HEK293 (cell line): ENCODE results near the gene SCGB1C2.

Experiments used
- ATF2 ChIP-seq: fragments of 450-650 bp; formaldehyde crosslinking; IDR thresholded peaks from 2 replicates; pipeline ENCODE4 v1.5.1; 2016; ENCODE audit warnings: missing biosample characterization, missing genetic modification characterization, low read depth
- CTCF ChIP-seq: fragments of 450-650 bp; formaldehyde crosslinking; IDR thresholded peaks from 2 replicates; pipeline ENCODE4 v1.5.1; 2016; ENCODE audit warnings: missing biosample characterization, missing genetic modification characterization
- HOXA7 ChIP-seq: sonication (generic); formaldehyde crosslinking; IDR thresholded peaks from 2 replicates; pipeline ENCODE4 v1.8.1; 2022; ENCODE audit warnings: missing genetic modification reagents, borderline replicate concordance
- SETDB1 ChIP-seq: IDR thresholded peaks from one replicate; pipeline ENCODE4 v1.6.1; 2017; ENCODE audit warnings: mild to moderate bottlenecking, low read length, moderate library complexity, mixed read lengths; ENCODE audit not compliant: insufficient read length
- ZBTB11 ChIP-seq: fragments of 450-650 bp; formaldehyde crosslinking; conservative IDR thresholded peaks from 2 replicates; pipeline ENCODE4 v1.5.1; 2016; ENCODE audit warnings: low read depth, missing biosample characterization, missing genetic modification characterization
- ZBTB17 ChIP-seq: fragments of 450-650 bp; formaldehyde crosslinking; IDR thresholded peaks from 2 replicates; pipeline ENCODE4 v1.5.1; 2016; ENCODE audit warnings: missing biosample characterization, missing genetic modification characterization
- ZNF23 ChIP-seq: fragments of 450-650 bp; formaldehyde crosslinking; IDR thresholded peaks from 2 replicates; pipeline ENCODE4 v1.5.1; 2016; ENCODE audit warnings: missing biosample characterization, missing genetic modification characterization, borderline replicate concordance
- ZNF274 ChIP-seq, 2 experiments: fragments of 200-500 bp in 1 of 2; fragments of 450-650 bp in 1 of 2; sonication (Bioruptor generic) in 1 of 2; formaldehyde crosslinking in 1 of 2; IDR thresholded peaks; 2 replicates each; pipeline versions ENCODE4 v1.5.1 to v1.6.1; 2014 to 2016; ENCODE audit warnings: borderline replicate concordance in 1 of 2, inconsistent platforms in 1 of 2, low read length in 1 of 2, missing biosample characterization in 1 of 2, missing genetic modification characterization in 1 of 2
- ZNF302 ChIP-seq: fragments of 450-650 bp; formaldehyde crosslinking; IDR thresholded peaks from 2 replicates; pipeline ENCODE4 v1.5.1; 2016; ENCODE audit warnings: missing biosample characterization, missing genetic modification characterization, low read depth
- ZNF366 ChIP-seq: fragments of 450-650 bp; formaldehyde crosslinking; conservative IDR thresholded peaks from 2 replicates; pipeline ENCODE4 v1.5.1; 2016; ENCODE audit warnings: missing biosample characterization, missing genetic modification characterization
- ZNF658 ChIP-seq: fragments of 450-650 bp; formaldehyde crosslinking; IDR thresholded peaks from 2 replicates; pipeline ENCODE4; 2016; ENCODE audit warnings: missing biosample characterization, missing genetic modification characterization

GRCh38 chr17:157901-158300 is 20.5 kb downstream of the SCGB1C2 start:
- no peak for TF ChIP-seq ZBTB11 (tag by site-specific recombination)
- TF ChIP-seq ZBTB17 = no peak
- TF ChIP-seq ZNF302 (tag by site-specific recombination) = no peak
- TF ChIP-seq ATF2 (tag by site-specific recombination) = no peak
- no peak for TF ChIP-seq ZNF658
- TF ChIP-seq ZNF274 (IDR thresholded peaks at IDR 0.05; ENCODE audit: low read length) = no peak
- no peak for TF ChIP-seq ZNF274 (tag by site-specific recombination; IDR thresholded peaks at IDR 0.05; ENCODE audit: borderline replicate concordance)
- no peak for TF ChIP-seq ZNF366 (tag by site-specific recombination)
- TF ChIP-seq CTCF (tag by site-specific recombination) = no peak
- TF ChIP-seq ZNF23 (tag by site-specific recombination) = no peak
- no peak for TF ChIP-seq HOXA7 (CRISPR knock-in tag)
- no peak for TF ChIP-seq SETDB1
